Measurements from ENCODE around the gene ZBTB46. TPM values are rescaled to one million over a fixed set of nuclear protein-coding genes. Genes with fewer than 3 reads are reported as not detected.
A peak's percentile ranks its signal among the peaks of the same experiment; 100 is the strongest.
"Not testable (repeated sequence)": the region's sequence is repeated elsewhere in the genome, so short reads cannot be mapped to it uniquely, and the experiment has no call there.

The ZBTB46 gene
- total RNA-seq (10 to 100 TPM; 17.4 to 22.7 TPM), polyA plus RNA-seq (1 to 10 TPM in 1 of 2 donors, under 1 TPM in 1; 0.50 to 2.1 TPM)
- long read RNA-seq, donor 1, partial matches to known transcripts = 3 of 16 reads
- long read RNA-seq, donor 1, other reads (novel, unspliced or antisense) = 13 of 16 reads
- long read RNA-seq, donor 2, full-length matches to known transcripts = 3 of 23 reads
- long read RNA-seq, donor 2, partial matches to known transcripts = 8 of 23 reads
- long read RNA-seq, donor 2, other reads (novel, unspliced or antisense) = 12 of 23 reads

GRCh38 chr20:63830841-63831588 lies at the start of gene ZBTB46:
Gene ZBTB46 (minus strand): TSS chr20:63831264. CDS start chr20:63790757, 40,507 bp downstream.
- H3K4me1 ChIP-seq (ENCODE audit: control insufficient read depth in 1 of 2, insufficient read depth in 2 of 2, low read length in 2 of 2) = no peaks in the 10 kb centered on the region
- no peak for ATAC-seq (ENCODE audit: low FRiP score)
- no peaks in the 10 kb centered on the region for H3K36me3 ChIP-seq (ENCODE audit: control insufficient read depth in 1 of 2, insufficient read depth in 2 of 2, low read length in 1 of 2)
- 0 to 1% methylated on average over 4 to 147 of the region's 147 CpGs for WGBS, 2 donors
- no peaks in the 10 kb centered on the region for H3K27me3 ChIP-seq (ENCODE audit: control insufficient read depth in 1 of 2, insufficient read depth in 2 of 2, low read length in 1 of 2)
- intact Hi-C loops (cut with DNase I) = loop anchor here in 1 of 2 donors (5.0 kb wide), 1 partner anchor 36 kb away; the partner anchor contains the start of gene TPD52L2
- no peak within 1 kb of the TSS for H3K27ac ChIP-seq (ENCODE audit: low read depth in 1 of 2, low read length in 2 of 2)
- H3K9me3 ChIP-seq (ENCODE audit: control insufficient read depth, low read length) = no peaks in the 10 kb centered on the region
- peak within 1 kb of the TSS; percentile 78 to 90 for H3K4me3 ChIP-seq (ENCODE audit: low read length in 2 of 2)
- DNase-seq = peak in 1 of 2 donors; percentile 82

GRCh38 chr20:63878899-63879663 lies 48.0 kb upstream of the ZBTB46 start:
- ATAC-seq (ENCODE audit: low FRiP score) = no peak
- Histone ChIP-seq H3K9me3 (ENCODE audit: control insufficient read depth, low read length) (no peaks in the 10 kb centered on the region), H3K4me3 (ENCODE audit: low read length in 2 of 2) (no peak overlapping the region), H3K36me3 (ENCODE audit: control insufficient read depth in 1 of 2, insufficient read depth in 2 of 2, low read length in 1 of 2) (peaks cover 0 to 12% of the 10 kb centered on the region in 2 donors), H3K4me1 (ENCODE audit: control insufficient read depth in 1 of 2, insufficient read depth in 2 of 2, low read length in 2 of 2) (no peaks in the 10 kb centered on the region), H3K27me3 (ENCODE audit: control insufficient read depth in 1 of 2, insufficient read depth in 2 of 2, low read length in 1 of 2) (no peaks in the 10 kb centered on the region), H3K27ac (ENCODE audit: low read depth in 1 of 2, low read length in 2 of 2) (no peak overlapping the region)
- intact Hi-C loops (cut with DNase I) = no loop called here
- DNase-seq = no peak
- WGBS, 2 donors = 85 to 88% methylated on average over 14 of the region's 14 CpGs

GRCh38 chr20:63877755-63878470 lies 46.8 kb upstream of the ZBTB46 start:
- DNase-seq (no peak), ATAC-seq (ENCODE audit: low FRiP score) (no peak)
- Histone ChIP-seq H3K27me3 (ENCODE audit: control insufficient read depth in 1 of 2, insufficient read depth in 2 of 2, low read length in 1 of 2) (no peaks in the 10 kb centered on the region), H3K9me3 (ENCODE audit: control insufficient read depth, low read length) (no peaks in the 10 kb centered on the region), H3K4me1 (ENCODE audit: control insufficient read depth in 1 of 2, insufficient read depth in 2 of 2, low read length in 2 of 2) (no peaks in the 10 kb centered on the region), H3K4me3 (ENCODE audit: low read length in 2 of 2) (no peak overlapping the region), H3K27ac (ENCODE audit: low read depth in 1 of 2, low read length in 2 of 2) (no peak overlapping the region), H3K36me3 (ENCODE audit: control insufficient read depth in 1 of 2, insufficient read depth in 2 of 2, low read length in 1 of 2) (peaks cover 0 to 13% of the 10 kb centered on the region in 2 donors)
- intact Hi-C loops (cut with DNase I) = no loop called here
- 88 to 91% methylated on average over 32 of the region's 32 CpGs for WGBS, 2 donors

- 89 to 90% methylated on average over 19 of the region's 19 CpGs for WGBS, 2 donors
- H3K4me1 ChIP-seq (ENCODE audit: control insufficient read depth in 1 of 2, insufficient read depth in 2 of 2, low read length in 2 of 2) = no peaks in the 10 kb centered on the region
- H3K4me3 ChIP-seq (ENCODE audit: low read length in 2 of 2) = no peak overlapping the region
- DNase-seq (no peak), ATAC-seq (ENCODE audit: low FRiP score) (no peak)
- peaks cover 0 to 13% of the 10 kb centered on the region in 2 donors for H3K36me3 ChIP-seq (ENCODE audit: control insufficient read depth in 1 of 2, insufficient read depth in 2 of 2, low read length in 1 of 2)
- H3K27me3 ChIP-seq (ENCODE audit: control insufficient read depth in 1 of 2, insufficient read depth in 2 of 2, low read length in 1 of 2) = no peaks in the 10 kb centered on the region
- intact Hi-C loops (cut with DNase I) = no loop called here
- H3K9me3 ChIP-seq (ENCODE audit: control insufficient read depth, low read length) = no peaks in the 10 kb centered on the region
- H3K27ac ChIP-seq (ENCODE audit: low read depth in 1 of 2, low read length in 2 of 2) = no peak overlapping the region
Observed at GRCh38 chr20:63876489-63877036, 45.5 kb upstream of the ZBTB46 start.

GRCh38 chr20:63874241-63874640 lies 43.2 kb upstream of the ZBTB46 start:
- ATAC-seq (ENCODE audit: low FRiP score); DNase-seq; H3K9me3 ChIP-seq (ENCODE audit: control insufficient read depth, low read length); H3K27me3 ChIP-seq (ENCODE audit: control insufficient read depth in 1 of 2, insufficient read depth in 2 of 2, low read length in 1 of 2); H3K4me1 ChIP-seq (ENCODE audit: control insufficient read depth in 1 of 2, insufficient read depth in 2 of 2, low read length in 2 of 2); H3K27ac ChIP-seq (ENCODE audit: low read depth in 1 of 2, low read length in 2 of 2); H3K4me3 ChIP-seq (ENCODE audit: low read length in 2 of 2); intact Hi-C loops (cut with DNase I): not testable (repeated sequence)
- H3K36me3 ChIP-seq (ENCODE audit: control insufficient read depth in 1 of 2, insufficient read depth in 2 of 2, low read length in 1 of 2) = peaks cover 0 to 15% of the 10 kb centered on the region in 2 donors
- 85 to 94% methylated on average over 7 of the region's 7 CpGs for WGBS, 2 donors

- Histone ChIP-seq H3K9me3 (ENCODE audit: control insufficient read depth, low read length) (no peaks in the 10 kb centered on the region), H3K27ac (ENCODE audit: low read depth in 1 of 2, low read length in 2 of 2) (no peak overlapping the region), H3K27me3 (ENCODE audit: control insufficient read depth in 1 of 2, insufficient read depth in 2 of 2, low read length in 1 of 2) (no peaks in the 10 kb centered on the region), H3K4me3 (ENCODE audit: low read length in 2 of 2) (no peak overlapping the region), H3K36me3 (ENCODE audit: control insufficient read depth in 1 of 2, insufficient read depth in 2 of 2, low read length in 1 of 2) (peaks cover 0 to 16% of the 10 kb centered on the region in 2 donors), H3K4me1 (ENCODE audit: control insufficient read depth in 1 of 2, insufficient read depth in 2 of 2, low read length in 2 of 2) (no peaks in the 10 kb centered on the region)
- 82 to 83% methylated on average over 14 of the region's 14 CpGs for WGBS, 2 donors
- ATAC-seq (ENCODE audit: low FRiP score) = peak; percentile 74
- intact Hi-C loops (cut with DNase I) = no loop called here
- peak in 1 of 2 donors; percentile 79 for DNase-seq
Observed at GRCh38 chr20:63873477-63873971, 42.5 kb upstream of the ZBTB46 start.

- Histone ChIP-seq H3K9me3 (ENCODE audit: control insufficient read depth, low read length) (no peaks in the 10 kb centered on the region), H3K27me3 (ENCODE audit: control insufficient read depth in 1 of 2, insufficient read depth in 2 of 2, low read length in 1 of 2) (no peaks in the 10 kb centered on the region), H3K4me3 (ENCODE audit: low read length in 2 of 2) (no peak overlapping the region), H3K27ac (ENCODE audit: low read depth in 1 of 2, low read length in 2 of 2) (no peak overlapping the region), H3K36me3 (ENCODE audit: control insufficient read depth in 1 of 2, insufficient read depth in 2 of 2, low read length in 1 of 2) (peaks cover 0 to 4% of the 10 kb centered on the region in 2 donors), H3K4me1 (ENCODE audit: control insufficient read depth in 1 of 2, insufficient read depth in 2 of 2, low read length in 2 of 2) (no peaks in the 10 kb centered on the region)
- intact Hi-C loops (cut with DNase I) = loop anchor here in 1 of 2 donors (5.0 kb wide), 1 partner anchor 36 kb away; the partner anchor contains the start of gene ZBTB46
- no peak for DNase-seq
- ATAC-seq (ENCODE audit: low FRiP score) = no peak
- WGBS, 2 donors = 87% methylated on average over 5 of the region's 5 CpGs
Observed at GRCh38 chr20:63868264-63868663, 37.2 kb upstream of the ZBTB46 start.

GRCh38 chr20:63867042-63867441 lies 36.0 kb upstream of the ZBTB46 start:
- intact Hi-C loops (cut with DNase I) = loop anchor here in 1 of 2 donors (5.0 kb wide), 1 partner anchor 35 kb away; the partner anchor contains the start of gene ZBTB46
- H3K9me3 ChIP-seq (ENCODE audit: control insufficient read depth, low read length); H3K4me3 ChIP-seq (ENCODE audit: low read length in 2 of 2); ATAC-seq (ENCODE audit: low FRiP score); DNase-seq; H3K27me3 ChIP-seq (ENCODE audit: control insufficient read depth in 1 of 2, insufficient read depth in 2 of 2, low read length in 1 of 2); H3K4me1 ChIP-seq (ENCODE audit: control insufficient read depth in 1 of 2, insufficient read depth in 2 of 2, low read length in 2 of 2); H3K36me3 ChIP-seq (ENCODE audit: control insufficient read depth in 1 of 2, insufficient read depth in 2 of 2, low read length in 1 of 2); H3K27ac ChIP-seq (ENCODE audit: low read depth in 1 of 2, low read length in 2 of 2): not testable (repeated sequence)
- WGBS, 2 donors = 91 to 94% methylated on average over 13 of the region's 13 CpGs

All from aorta (tissue), 5 donors.